ENCODE results near the gene LAMA3.
"Not testable (repeated sequence)": the region's sequence is repeated elsewhere in the genome, so short reads cannot be mapped to it uniquely, and the experiment has no call there.

Gene LAMA3

GRCh38 chr18:23706971-23707640 lies 17.9 kb downstream of the LAMA3 start:
- no peak overlapping the region for H3K27ac ChIP-seq
- no peak for TF ChIP-seq ZFX (IDR thresholded peaks at IDR 0.05)
- TF ChIP-seq, protein P1, sequence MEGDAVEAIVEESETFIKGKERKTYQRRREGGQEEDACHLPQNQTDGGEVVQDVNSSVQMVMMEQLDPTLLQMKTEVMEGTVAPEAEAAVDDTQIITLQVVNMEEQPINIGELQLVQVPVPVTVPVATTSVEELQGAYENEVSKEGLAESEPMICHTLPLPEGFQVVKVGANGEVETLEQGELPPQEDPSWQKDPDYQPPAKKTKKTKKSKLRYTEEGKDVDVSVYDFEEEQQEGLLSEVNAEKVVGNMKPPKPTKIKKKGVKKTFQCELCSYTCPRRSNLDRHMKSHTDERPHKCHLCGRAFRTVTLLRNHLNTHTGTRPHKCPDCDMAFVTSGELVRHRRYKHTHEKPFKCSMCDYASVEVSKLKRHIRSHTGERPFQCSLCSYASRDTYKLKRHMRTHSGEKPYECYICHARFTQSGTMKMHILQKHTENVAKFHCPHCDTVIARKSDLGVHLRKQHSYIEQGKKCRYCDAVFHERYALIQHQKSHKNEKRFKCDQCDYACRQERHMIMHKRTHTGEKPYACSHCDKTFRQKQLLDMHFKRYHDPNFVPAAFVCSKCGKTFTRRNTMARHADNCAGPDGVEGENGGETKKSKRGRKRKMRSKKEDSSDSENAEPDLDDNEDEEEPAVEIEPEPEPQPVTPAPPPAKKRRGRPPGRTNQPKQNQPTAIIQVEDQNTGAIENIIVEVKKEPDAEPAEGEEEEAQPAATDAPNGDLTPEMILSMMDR (conservative IDR thresholded peaks at IDR 0.05), result no peak

DNA sequence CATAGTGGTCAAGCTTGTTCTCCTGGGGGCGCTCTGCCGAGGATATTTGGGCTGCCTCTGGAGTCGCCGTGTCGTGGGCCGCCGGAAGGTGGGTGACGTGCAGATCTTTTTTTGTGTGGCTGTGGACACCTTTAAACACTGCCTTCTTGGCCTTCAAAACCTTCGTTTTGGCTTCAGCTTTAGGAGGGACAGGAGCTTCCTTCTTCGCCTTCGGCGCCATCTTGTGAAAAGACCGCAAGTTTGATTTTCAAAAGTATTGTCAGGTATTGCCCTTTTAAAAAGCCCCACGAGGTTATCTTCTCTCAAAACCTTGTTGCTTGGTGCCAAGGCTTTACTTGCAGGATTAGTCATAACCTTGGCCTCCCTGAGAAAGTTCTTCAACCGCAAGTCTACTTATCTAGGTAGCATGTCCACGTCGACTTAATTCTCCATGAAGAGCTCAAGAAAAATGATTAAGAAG lies 20.8 kb downstream of the LAMA3 start:
- H3K27ac ChIP-seq, result no peak overlapping the region
- no peak for TF ChIP-seq ZFX (IDR thresholded peaks at IDR 0.05)
- TF ChIP-seq, protein P1 (conservative IDR thresholded peaks at IDR 0.05), result no peak

- no peak overlapping the region for H3K27ac ChIP-seq
- TF ChIP-seq ZFX (IDR thresholded peaks at IDR 0.05), result no peak
These were observed 21.7 kb downstream of the LAMA3 start for GRCh38 chr18:23710946-23711345.

GRCh38 chr18:23711426-23711825 lies 22.2 kb downstream of the LAMA3 start:
- H3K27ac ChIP-seq, result no peak overlapping the region
- TF ChIP-seq, protein P1 (conservative IDR thresholded peaks at IDR 0.05), result no peak
- TF ChIP-seq ZFX (IDR thresholded peaks at IDR 0.05), result no peak

- no peak overlapping the region for H3K27ac ChIP-seq
- TF ChIP-seq, protein P1 (conservative IDR thresholded peaks at IDR 0.05), result no peak
- no peak for TF ChIP-seq ZFX (IDR thresholded peaks at IDR 0.05)
These were observed 23.2 kb downstream of the LAMA3 start for GRCh38 chr18:23712445-23712844.

GRCh38 chr18:23714576-23714975 lies 25.3 kb downstream of the LAMA3 start:
- TF ChIP-seq ZFX (IDR thresholded peaks at IDR 0.05), result no peak
- TF ChIP-seq, protein P1 (conservative IDR thresholded peaks at IDR 0.05), result no peak
- no peak overlapping the region for H3K27ac ChIP-seq

- not testable (repeated sequence) for H3K27ac ChIP-seq
These were observed 26.8 kb downstream of the LAMA3 start for GRCh38 chr18:23716079-23716478.

DNA sequence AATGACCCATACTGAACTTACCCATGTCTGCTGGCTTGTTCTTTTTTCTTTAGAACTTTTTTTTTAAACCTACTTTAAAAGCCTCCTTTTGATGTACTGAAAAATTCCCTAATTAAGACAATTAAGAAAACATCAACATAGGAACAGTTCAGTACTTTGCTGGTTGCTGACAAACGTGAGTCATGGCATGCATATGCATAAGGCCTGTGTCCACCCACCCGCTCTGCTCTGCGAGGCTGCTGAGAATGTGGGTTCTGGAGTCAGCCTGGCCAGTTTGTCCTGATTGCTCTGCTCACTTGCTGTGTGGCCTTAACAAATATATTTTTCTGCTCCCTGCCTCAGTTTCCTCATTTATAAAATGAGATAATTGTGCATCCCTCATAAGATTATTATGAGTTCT lies 27.3 kb downstream of the LAMA3 start:
- no peak overlapping the region for H3K27ac ChIP-seq
- no peak for TF ChIP-seq ZFX (IDR thresholded peaks at IDR 0.05)
- TF ChIP-seq, protein P1 (conservative IDR thresholded peaks at IDR 0.05), result no peak

All from C4-2B (cell line).